ENCODE results near the gene GNL2. TPM values are rescaled to one million over a fixed set of nuclear protein-coding genes. Genes with fewer than 3 reads are reported as not detected.
A peak's percentile ranks its signal among the peaks of the same experiment; 100 is the strongest.

The GNL2 gene
- total and polyA plus RNA-seq, 4 donors = 14.8 to 29.2 (median 21.3) TPM

- H3K4me1 ChIP-seq (ENCODE audit: control insufficient read depth in 4 of 4, insufficient read depth in 4 of 4, low read length in 3 of 4) = peaks cover 0 to 14% (median 8%) of the 10 kb centered on the region in 4 donors
- H3K9me3 ChIP-seq (ENCODE audit: control insufficient read depth in 4 of 4, low read length in 3 of 4) = no peaks in the 10 kb centered on the region
- H3K36me3 ChIP-seq (ENCODE audit: control insufficient read depth in 4 of 4, insufficient read depth in 3 of 4, low read depth in 1 of 4, low read length in 3 of 4) = no peaks in the 10 kb centered on the region
- H3K27me3 ChIP-seq (ENCODE audit: control insufficient read depth in 4 of 4, insufficient read depth in 4 of 4, low read length in 3 of 4) = peaks cover 0 to 15% (median 12%) of the 10 kb centered on the region in 4 donors
- H3K27ac ChIP-seq (ENCODE audit: low read depth in 1 of 2, low read length in 2 of 2) = no peak overlapping the region
- DNase-seq (ENCODE audit: low spot score) = no peak
- TF ChIP-seq YY1 (IDR thresholded peaks at IDR 0.05) = no peak
- TF ChIP-seq REST (IDR thresholded peaks at IDR 0.05) = no peak
- TF ChIP-seq HNF4G (IDR thresholded peaks at IDR 0.05) = no peak
- no peak for TF ChIP-seq TAF1 (conservative IDR thresholded peaks at IDR 0.05)
- TF ChIP-seq RXRA (IDR thresholded peaks at IDR 0.05) = no peak
- TF ChIP-seq FOXA1 (IDR thresholded peaks at IDR 0.05) = no peak
- no peak for TF ChIP-seq JUND (IDR thresholded peaks at IDR 0.05)
- TF ChIP-seq, protein P1, sequence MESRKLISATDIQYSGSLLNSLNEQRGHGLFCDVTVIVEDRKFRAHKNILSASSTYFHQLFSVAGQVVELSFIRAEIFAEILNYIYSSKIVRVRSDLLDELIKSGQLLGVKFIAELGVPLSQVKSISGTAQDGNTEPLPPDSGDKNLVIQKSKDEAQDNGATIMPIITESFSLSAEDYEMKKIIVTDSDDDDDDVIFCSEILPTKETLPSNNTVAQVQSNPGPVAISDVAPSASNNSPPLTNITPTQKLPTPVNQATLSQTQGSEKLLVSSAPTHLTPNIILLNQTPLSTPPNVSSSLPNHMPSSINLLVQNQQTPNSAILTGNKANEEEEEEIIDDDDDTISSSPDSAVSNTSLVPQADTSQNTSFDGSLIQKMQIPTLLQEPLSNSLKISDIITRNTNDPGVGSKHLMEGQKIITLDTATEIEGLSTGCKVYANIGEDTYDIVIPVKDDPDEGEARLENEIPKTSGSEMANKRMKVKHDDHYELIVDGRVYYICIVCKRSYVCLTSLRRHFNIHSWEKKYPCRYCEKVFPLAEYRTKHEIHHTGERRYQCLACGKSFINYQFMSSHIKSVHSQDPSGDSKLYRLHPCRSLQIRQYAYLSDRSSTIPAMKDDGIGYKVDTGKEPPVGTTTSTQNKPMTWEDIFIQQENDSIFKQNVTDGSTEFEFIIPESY (IDR thresholded peaks at IDR 0.05) = no peak
- TF ChIP-seq FOXA2 (IDR thresholded peaks at IDR 0.05) = no peak
- no peak for TF ChIP-seq SP1 (IDR thresholded peaks at IDR 0.05)
- TF ChIP-seq CTCF (IDR thresholded peaks at IDR 0.05; ENCODE audit: low read depth, low read length, missing input control) = no peak
- TF ChIP-seq ATF3 (IDR thresholded peaks at IDR 0.05) = no peak
- no peak for TF ChIP-seq EGR1 (IDR thresholded peaks at IDR 0.05; ENCODE audit: low read depth in 2 of 2)
- peak overlapping the region in 1 of 3 donors; percentile 5 for H3K4me3 ChIP-seq (ENCODE audit: low read depth in 1 of 3, low read length in 3 of 3)
- no peak overlapping the region for H3K9ac ChIP-seq (ENCODE audit: low read depth in 1 of 2, low read length in 2 of 2)
- WGBS = 11% methylated on average over 26 of the region's 26 CpGs
Measured at GRCh38 chr1:37634992-37635902, 39.5 kb upstream of the GNL2 start.

Data from liver (tissue), 9 donors.